ENCODE measurements around the gene CD22.

Gene CD22

DNA sequence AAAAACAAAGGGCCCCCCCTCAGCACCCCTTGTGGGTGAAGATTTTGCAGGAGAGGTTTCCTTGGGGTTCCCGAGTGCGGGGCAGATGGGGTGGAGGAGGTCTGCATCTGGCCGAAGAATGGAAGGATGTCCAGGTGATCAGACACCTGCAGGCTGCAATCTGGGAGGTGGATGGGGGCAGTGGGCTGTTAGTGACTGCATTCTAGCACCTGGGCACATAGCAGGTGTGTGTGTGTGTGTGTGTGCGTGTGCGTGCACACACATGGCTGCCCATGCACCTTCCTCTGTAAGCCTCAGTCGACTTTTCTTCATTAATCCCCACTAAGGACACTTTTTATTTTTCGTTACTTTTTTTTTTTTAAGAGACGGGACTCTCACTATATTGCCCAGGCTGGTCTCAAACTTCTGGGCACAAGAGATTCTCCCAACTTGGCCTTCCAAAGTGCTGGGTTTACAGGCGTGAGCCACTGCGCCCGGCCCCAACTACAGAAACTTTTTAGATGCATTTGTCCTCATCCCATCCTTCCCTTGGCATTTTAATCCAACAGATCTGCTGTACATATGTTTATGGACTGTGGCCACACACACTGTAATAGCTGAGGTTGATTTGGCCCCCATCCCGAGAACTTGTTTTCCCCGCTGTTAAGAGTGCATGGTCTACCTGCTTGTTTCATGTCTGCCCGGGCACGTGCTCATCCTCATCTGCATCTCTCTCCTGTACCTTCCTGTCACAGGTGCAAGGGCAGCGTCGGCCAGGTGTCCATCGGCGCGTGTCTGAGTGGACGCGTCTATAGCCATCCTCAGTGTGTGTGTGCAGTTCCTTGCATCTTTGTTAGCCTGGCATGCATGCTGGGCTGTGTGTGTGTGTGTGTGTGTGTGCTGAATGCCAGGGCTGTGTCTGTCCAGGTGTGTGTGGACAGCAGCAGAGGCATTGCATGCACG is 36.3 kb upstream of the CD22 start:
- CTCF ChIA-PET = no interaction called here
- Mint-ChIP-seq H3K4me1 (peaks cover 8% of the 10 kb centered on the region), H3K36me3 (no peaks in the 10 kb centered on the region), H3K9me3 (no peaks in the 10 kb centered on the region), H3K4me3 (no peak overlapping the region), H3K27ac (no peak overlapping the region), H3K27me3 (peaks cover 40% of the 10 kb centered on the region)
- DNase-seq = no peak

DNA sequence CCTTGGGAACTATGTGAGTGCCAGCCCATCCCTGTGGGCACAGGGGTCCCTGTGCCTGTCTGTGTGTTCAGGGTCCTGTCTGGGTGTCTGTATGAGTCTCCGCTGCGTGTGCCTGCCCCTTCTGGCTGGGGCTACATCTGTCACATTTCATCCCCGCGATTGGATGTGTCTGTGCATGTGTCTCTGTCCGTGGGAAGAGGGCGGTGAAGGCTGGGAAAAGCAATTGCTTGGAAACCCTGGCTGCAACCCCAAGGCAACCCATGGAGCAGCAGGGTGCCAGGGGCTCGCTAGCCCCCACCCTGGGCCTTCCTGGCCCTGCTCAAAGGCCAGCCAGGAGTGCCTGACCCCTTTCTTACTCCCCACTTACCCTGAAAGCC is 35.6 kb upstream of the CD22 start:
- Mint-ChIP-seq H3K9me3 (no peaks in the 10 kb centered on the region), H3K4me3 (no peak overlapping the region), H3K4me1 (peaks cover 8% of the 10 kb centered on the region), H3K36me3 (no peaks in the 10 kb centered on the region), H3K27me3 (peaks cover 40% of the 10 kb centered on the region), H3K27ac (no peak overlapping the region)
- CTCF ChIA-PET = no interaction called here
- DNase-seq = no peak

DNA sequence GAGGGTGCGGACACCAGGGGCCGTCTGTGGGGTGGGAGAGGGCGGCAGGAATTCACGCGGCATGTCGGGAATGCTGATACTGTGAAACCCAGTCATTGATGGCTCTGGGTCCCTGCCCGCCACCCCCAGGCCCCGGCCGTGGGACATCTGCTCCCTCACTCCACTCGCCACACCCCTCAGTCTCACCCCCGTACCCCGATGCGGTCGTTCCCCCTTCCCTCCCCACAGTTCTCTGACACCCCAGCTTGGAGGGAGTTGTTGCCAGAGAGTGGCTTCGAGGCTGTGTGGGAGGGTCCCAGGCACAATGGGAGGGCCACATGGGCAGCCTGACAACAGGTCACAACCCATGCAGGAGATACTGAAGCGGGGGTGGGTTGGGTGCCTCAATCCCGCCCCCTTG is 35.2 kb upstream of the CD22 start:
- no peak overlapping the region for H3K27ac Mint-ChIP-seq
- no peaks in the 10 kb centered on the region for H3K9me3 Mint-ChIP-seq
- H3K27me3 Mint-ChIP-seq = peaks cover 40% of the 10 kb centered on the region
- no peak for DNase-seq
- peaks cover 8% of the 10 kb centered on the region for H3K4me1 Mint-ChIP-seq
- H3K36me3 Mint-ChIP-seq = no peaks in the 10 kb centered on the region
- no peak overlapping the region for H3K4me3 Mint-ChIP-seq
- CTCF ChIA-PET = no interaction called here

DNA sequence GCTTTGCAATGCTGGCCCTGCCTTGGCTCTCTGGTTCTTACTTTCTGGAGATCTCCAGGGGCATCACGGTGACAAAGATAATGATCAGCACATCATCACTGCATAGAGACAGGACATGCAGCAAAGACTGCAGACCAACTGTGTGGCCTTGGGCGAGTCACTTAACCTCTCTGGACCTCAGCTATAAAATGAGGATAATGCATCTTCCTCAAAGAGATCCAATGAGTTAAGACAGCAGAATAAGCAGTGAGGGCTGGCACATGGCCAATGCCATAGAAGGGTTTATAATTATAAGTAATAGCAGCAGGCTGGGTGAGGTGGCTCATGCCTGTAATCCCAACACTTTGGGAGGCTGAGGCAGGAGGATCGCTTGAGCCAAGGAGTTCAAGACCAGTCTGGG is 34.7 kb upstream of the CD22 start:
- Mint-ChIP-seq H3K27me3 (peaks cover 39% of the 10 kb centered on the region), H3K9me3 (no peaks in the 10 kb centered on the region), H3K4me1 (peaks cover 8% of the 10 kb centered on the region), H3K27ac (no peak overlapping the region), H3K36me3 (no peaks in the 10 kb centered on the region), H3K4me3 (no peak overlapping the region)
- DNase-seq = no peak
- CTCF ChIA-PET = no interaction called here

DNA sequence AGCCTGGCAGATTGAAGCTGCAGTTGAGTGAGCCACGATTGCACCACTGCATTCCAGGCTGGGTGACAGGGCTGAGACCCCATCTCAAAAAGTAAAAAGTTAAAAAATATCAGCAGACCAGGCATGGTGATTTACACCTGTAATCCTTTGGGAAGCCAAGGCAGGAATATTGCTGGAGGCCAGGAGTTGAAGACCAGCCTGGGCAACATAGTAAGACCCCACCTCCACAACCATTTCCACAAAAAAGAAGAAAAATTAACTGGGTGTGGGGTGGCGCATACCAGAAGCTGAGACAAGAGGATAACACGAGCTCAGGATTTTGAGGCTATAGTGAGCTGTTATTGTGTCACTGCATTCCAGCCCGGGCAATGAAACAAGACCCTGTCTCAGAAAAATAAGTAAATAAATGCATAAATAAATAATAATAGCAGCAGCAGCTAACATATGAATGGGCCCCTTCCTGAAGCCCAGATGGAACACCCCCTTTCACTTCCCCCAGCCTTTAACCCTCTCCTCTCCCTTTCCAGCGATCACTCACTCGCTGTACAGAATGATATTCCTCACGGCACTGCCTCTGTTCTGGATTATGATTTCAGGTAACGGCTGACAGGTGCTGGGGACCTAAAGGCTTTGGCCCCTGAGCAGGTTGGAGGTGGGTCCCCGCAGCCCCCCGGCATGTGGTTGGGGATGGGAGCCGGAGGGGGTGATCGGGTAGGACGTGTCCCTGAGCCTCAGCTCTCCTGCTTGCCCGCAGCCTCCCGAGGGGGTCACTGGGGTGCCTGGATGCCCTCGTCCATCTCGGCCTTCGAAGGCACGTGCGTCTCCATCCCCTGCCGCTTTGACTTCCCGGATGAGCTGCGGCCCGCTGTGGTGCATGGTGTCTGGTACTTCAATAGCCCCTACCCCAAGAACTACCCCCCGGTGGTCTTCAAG is 33.9 kb upstream of the CD22 start:
- H3K36me3 Mint-ChIP-seq = no peaks in the 10 kb centered on the region
- peaks cover 34% of the 10 kb centered on the region for H3K27me3 Mint-ChIP-seq
- no peak for DNase-seq
- CTCF ChIA-PET = interaction anchor here (0.9 kb wide), 1 partner anchor 18 kb away, joined by 3 read pairs; no protein-coding TSS in a partner anchor
- H3K4me1 Mint-ChIP-seq = peaks cover 8% of the 10 kb centered on the region
- H3K9me3 Mint-ChIP-seq = no peaks in the 10 kb centered on the region
- no peak overlapping the region for H3K4me3 Mint-ChIP-seq
- H3K27ac Mint-ChIP-seq = no peak overlapping the region

DNA sequence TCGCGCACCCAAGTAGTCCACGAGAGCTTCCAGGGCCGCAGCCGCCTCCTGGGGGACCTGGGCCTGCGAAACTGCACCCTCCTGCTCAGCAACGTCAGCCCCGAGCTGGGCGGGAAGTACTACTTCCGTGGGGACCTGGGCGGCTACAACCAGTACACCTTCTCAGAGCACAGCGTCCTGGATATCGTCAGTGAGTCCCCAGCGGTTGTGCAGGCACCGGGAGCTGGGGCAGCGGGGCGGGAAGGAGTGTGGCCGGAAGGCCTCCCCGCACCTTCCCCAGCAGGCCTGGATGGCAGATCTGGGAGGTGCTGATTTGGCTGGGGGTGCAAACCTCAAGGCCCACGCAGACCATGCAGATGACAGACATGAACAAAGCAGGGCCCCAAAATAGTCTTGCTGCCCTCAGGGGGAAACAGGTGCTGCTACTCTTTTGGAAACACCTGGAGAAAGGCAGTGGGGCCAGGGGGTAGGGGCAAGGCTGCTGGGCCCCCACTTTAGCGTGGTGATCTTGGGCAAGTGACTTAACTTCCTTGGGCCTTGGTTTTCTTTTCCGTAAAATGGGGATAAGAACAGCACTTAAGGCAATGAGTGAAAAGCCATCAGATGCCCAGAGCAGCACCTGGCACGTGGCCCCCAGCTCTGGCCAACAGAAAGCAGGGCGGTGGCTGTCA is 33.1 kb upstream of the CD22 start:
- Mint-ChIP-seq H3K4me3 (no peak overlapping the region), H3K27ac (peak overlapping the region; percentile 16), H3K4me1 (peaks cover 8% of the 10 kb centered on the region), H3K9me3 (no peaks in the 10 kb centered on the region), H3K36me3 (no peaks in the 10 kb centered on the region), H3K27me3 (peaks cover 26% of the 10 kb centered on the region)
- peak; percentile 62 for DNase-seq
- CTCF ChIA-PET = interaction anchor here (0.9 kb wide), 1 partner anchor 18 kb away, joined by 3 read pairs; no protein-coding TSS in a partner anchor

DNA sequence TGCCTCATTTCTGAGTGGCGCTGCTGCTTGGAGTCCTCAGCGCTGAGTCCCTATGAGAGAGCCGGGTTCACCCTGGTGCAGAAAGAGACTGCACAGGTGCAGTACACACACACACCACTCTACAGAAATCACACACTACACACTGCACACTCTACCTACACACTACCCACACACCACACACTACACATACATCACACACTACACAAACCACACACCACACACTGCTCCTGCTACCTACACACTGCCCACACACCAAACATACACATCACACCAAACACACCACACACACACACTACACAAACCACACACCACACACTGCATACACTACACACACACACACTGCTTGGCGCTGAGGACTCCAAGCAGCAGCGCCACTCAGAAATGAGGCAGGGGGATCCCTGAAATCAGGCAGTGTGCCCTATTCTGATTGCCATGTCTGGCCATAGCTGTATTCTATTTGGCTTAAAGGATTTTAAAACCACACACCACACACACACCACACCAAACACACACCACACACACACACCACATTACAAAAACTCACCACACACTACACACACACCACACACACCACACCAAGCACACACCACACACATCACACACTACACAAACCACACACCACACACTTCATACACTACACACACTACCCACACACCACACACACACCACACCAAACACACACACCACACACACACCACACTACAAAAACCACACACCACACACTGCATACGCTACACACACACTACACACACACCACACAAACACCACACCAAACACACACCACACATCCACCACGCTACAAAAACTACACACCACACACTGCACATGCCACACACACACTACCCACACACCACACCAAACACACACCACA is 32.1 kb upstream of the CD22 start:
- H3K36me3 Mint-ChIP-seq = no peaks in the 10 kb centered on the region
- DNase-seq = no peak
- peaks cover 16% of the 10 kb centered on the region for H3K27me3 Mint-ChIP-seq
- no peak overlapping the region for H3K4me3 Mint-ChIP-seq
- H3K4me1 Mint-ChIP-seq = peaks cover 8% of the 10 kb centered on the region
- no peaks in the 10 kb centered on the region for H3K9me3 Mint-ChIP-seq
- no peak overlapping the region for H3K27ac Mint-ChIP-seq
- CTCF ChIA-PET = no interaction called here

DNA sequence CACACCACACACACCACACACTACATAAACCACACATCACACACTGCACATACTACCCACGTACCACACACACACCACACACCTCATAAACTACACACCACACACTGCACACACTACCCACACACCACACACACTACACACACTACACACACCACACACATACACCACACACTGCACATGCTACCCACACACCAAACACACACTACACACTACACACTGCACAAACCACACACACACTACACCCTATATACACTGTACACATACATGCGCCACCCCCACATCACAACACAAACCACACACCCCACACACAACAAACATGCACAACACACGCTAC is 31.5 kb upstream of the CD22 start:
- Mint-ChIP-seq H3K36me3 (no peaks in the 10 kb centered on the region), H3K4me3 (no peak overlapping the region), H3K4me1 (peaks cover 8% of the 10 kb centered on the region), H3K9me3 (no peaks in the 10 kb centered on the region), H3K27me3 (peaks cover 16% of the 10 kb centered on the region), H3K27ac (no peak overlapping the region)
- CTCF ChIA-PET = no interaction called here
- no peak for DNase-seq

DNA sequence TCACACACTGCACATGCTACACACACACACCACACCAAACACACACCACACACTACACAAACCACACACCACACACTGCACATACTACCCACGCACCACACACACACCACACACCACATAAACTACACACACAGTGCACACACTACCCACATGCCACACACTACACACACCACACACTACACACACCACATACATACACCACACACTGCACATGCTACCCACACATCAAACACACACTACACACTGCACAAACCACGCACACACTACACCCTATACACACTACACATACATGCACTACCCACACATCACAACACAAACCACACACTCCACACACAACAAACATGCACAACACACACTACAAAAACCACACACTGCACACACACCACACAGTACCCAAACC is 31.1 kb upstream of the CD22 start:
- Mint-ChIP-seq H3K36me3 (no peaks in the 10 kb centered on the region), H3K4me1 (peaks cover 8% of the 10 kb centered on the region), H3K9me3 (no peaks in the 10 kb centered on the region), H3K27ac (no peak overlapping the region), H3K4me3 (no peak overlapping the region), H3K27me3 (peaks cover 16% of the 10 kb centered on the region)
- no peak for DNase-seq
- CTCF ChIA-PET = no interaction called here

DNA sequence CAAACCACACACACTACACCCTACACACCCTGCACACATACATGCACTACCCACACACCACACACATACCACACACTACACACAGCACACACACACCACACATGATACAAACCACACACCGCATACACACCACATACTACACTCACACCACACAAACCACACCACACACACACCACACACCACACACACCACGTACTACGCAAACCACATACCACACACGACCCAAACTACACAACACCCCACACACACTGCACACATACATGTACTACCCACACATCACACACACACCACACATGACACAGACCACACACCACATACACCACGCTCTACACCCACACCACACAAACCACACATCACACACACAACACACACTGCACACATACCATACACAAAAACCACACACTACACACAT is 30.4 kb upstream of the CD22 start:
- Mint-ChIP-seq H3K4me1 (peaks cover 8% of the 10 kb centered on the region), H3K27ac (no peak overlapping the region), H3K4me3 (no peak overlapping the region), H3K36me3 (no peaks in the 10 kb centered on the region), H3K27me3 (peaks cover 16% of the 10 kb centered on the region), H3K9me3 (no peaks in the 10 kb centered on the region)
- CTCF ChIA-PET = no interaction called here
- no peak for DNase-seq

DNA sequence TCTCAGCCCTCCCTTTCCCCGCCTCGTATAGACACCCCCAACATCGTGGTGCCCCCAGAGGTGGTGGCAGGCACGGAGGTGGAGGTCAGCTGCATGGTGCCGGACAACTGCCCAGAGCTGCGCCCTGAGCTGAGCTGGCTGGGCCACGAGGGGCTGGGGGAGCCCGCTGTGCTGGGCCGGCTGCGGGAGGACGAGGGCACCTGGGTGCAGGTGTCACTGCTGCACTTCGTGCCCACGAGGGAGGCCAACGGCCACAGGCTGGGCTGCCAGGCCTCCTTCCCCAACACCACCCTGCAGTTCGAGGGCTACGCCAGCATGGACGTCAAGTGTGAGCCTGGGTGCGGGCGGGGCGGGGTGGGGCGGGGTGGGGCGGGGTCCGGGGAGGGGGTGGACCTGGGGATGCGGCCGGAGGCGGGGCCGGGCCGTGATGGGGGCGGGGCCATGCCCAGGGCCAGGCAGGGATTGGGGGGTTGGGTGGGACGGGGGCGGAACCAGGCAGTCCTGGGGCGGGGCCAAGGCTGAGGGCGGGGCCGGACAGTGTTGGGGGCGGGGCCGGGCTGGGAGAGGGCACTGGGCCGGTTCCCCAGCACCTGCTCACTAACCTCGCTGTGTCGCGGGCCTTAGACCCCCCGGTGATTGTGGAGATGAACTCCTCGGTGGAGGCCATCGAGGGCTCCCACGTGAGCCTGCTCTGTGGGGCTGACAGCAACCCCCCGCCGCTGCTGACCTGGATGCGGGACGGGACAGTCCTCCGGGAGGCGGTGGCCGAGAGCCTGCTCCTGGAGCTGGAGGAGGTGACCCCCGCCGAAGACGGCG is 29.3 kb upstream of the CD22 start:
- no peak for DNase-seq
- no peaks in the 10 kb centered on the region for H3K36me3 Mint-ChIP-seq
- H3K27me3 Mint-ChIP-seq = peaks cover 13% of the 10 kb centered on the region
- no peak overlapping the region for H3K27ac Mint-ChIP-seq
- H3K9me3 Mint-ChIP-seq = no peaks in the 10 kb centered on the region
- no peak overlapping the region for H3K4me3 Mint-ChIP-seq
- peaks cover 8% of the 10 kb centered on the region for H3K4me1 Mint-ChIP-seq
- CTCF ChIA-PET = no interaction called here

DNA sequence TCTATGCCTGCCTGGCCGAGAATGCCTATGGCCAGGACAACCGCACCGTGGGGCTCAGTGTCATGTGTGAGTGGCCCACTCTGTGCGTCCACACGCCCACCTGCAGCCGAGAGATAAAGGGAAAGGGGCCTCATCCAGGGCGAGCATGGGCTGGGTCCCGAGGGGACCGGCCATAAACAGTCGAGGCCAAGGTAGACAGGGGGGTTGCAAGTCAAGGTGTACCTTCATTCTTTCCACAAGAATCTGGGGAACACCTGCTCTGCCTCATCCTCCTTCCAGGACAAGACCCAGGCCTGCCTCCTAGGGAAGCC is 28.7 kb upstream of the CD22 start:
- CTCF ChIA-PET = no interaction called here
- no peak overlapping the region for H3K27ac Mint-ChIP-seq
- no peak overlapping the region for H3K4me3 Mint-ChIP-seq
- peaks cover 17% of the 10 kb centered on the region for H3K27me3 Mint-ChIP-seq
- no peak for DNase-seq
- no peaks in the 10 kb centered on the region for H3K9me3 Mint-ChIP-seq
- peaks cover 8% of the 10 kb centered on the region for H3K4me1 Mint-ChIP-seq
- no peaks in the 10 kb centered on the region for H3K36me3 Mint-ChIP-seq

DNA sequence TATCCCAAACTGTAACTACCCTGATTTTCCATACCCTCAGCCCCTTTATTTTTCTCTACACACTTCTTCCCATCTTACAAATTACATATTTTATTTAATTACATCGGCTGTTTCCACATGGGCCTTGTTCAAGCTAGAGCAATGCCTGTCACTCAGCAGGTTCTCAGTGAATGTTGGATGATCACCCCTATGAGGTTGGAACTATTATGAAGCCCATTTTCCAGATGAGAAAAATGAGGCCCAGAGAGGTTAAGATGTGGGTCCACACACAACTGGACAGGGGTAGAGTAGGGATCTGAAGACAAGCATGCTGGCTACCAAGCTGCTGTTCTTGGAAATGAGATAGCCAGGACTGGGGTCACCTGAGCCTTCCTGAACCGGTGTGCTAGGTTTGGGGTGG is 27.0 kb upstream of the CD22 start:
- CTCF ChIA-PET = no interaction called here
- no peak for DNase-seq
- Mint-ChIP-seq H3K27ac (no peak overlapping the region), H3K27me3 (peaks cover 11% of the 10 kb centered on the region), H3K9me3 (no peaks in the 10 kb centered on the region), H3K36me3 (no peaks in the 10 kb centered on the region), H3K4me3 (no peak overlapping the region), H3K4me1 (no peaks in the 10 kb centered on the region)

Data from activated naive CD4-positive, alpha-beta T cell treated with anti-CD3 and anti-CD28 coated beads, Interleukin-2, amount 10 ng/mL, durations not matched to agents 7 days and 5 days (primary cell).